B cell (primary cell): ENCODE data around the gene FBXO10.

ENCODE experiments used
- CTCF ChIP-seq: fragments of 200-600 bp; IDR thresholded peaks from one replicate; pipeline ENCODE4 v1.8.0; 2022; ENCODE audit warnings: antibody characterized with exemption, mild to moderate bottlenecking
- EZH2 ChIP-seq: IDR thresholded peaks from 2 replicates; pipeline ENCODE4 v1.6.1; 2012; ENCODE audit warnings: borderline replicate concordance, low read depth, mild to moderate bottlenecking, moderate library complexity, low read length; ENCODE audit not compliant: insufficient read depth, poor library complexity, severe bottlenecking

GRCh38 chr9:37608250-37608649, 32.1 kb upstream of the FBXO10 start:
- TF ChIP-seq CTCF (no peak), EZH2 (no peak)
